Measurements from ENCODE around the gene TRMT10B.
A peak's percentile ranks its signal among the peaks of the same experiment; 100 is the strongest.
"Not testable (repeated sequence)": the region's sequence is repeated elsewhere in the genome, so short reads cannot be mapped to it uniquely, and the experiment has no call there.

Gene TRMT10B

DNA sequence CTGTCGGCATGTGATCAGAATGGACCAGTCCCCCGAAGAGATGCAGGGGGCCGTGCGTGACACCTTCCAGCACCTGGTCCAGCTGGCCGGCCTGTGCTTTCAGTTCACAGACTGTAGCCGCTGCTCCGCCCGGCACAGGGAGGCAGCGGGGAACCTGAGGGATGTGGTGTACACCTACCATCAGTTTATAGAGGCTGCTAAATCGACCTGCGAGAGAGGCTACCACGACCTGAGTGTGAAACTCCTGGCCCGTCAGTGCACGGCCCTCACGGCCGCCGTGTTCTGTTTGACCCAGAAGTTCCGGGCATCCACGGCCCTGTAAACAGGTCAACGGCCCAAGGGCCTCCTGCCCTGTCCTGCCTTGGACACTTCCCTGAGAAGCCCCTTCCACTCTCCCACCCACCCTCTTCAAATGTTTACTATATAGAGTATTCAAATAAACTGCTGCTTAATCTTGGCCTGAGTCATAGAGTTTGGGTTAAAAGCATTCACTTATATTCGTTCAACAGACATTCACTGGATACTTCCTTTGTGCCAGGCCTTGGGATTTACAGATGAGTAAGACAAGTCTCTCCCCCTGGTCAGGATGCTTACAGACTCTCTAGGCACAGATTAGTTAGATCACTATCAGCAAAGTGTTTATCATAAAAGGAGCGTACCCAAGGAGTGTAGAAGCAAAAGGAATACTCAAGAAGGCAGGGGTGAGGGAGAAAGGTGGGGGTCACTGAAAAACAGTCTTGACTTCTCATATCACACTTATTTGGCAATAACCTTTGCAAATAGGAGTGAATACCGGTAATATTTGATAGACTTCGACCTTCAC is 6.9 kb upstream of the TRMT10B start:
- no peaks in the 10 kb centered on the region for H3K27me3 ChIP-seq
- no peak overlapping the region for H3K4me3 ChIP-seq (ENCODE audit: low read depth, low read length)

DNA sequence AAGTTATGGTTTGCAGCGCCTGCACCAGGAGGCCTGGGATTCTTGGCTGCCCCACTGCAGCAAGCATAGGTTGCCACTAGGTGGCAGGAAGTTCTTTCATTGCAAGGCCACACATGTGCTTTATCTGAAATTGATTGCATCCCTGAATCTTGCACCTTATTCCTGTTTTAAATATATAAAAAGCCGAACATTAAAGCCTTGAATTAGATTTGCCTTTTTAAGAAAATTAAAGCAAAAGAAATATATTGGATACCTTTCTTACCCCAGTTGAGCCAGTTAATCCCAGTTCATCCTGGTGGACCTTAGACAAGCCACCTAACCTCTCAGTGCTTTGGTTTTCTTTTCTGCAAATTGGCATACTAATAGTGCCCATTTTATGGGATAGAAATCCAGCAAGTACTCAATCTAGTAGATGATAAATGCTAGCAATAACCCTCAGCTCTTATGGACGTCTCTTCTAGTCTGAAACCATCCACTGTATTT is 6.3 kb upstream of the TRMT10B start:
- no peak overlapping the region for H3K4me3 ChIP-seq (ENCODE audit: low read depth, low read length)
- TF ChIP-seq CTCF (IDR thresholded peaks at IDR 0.05; ENCODE audit: low read depth, low read length): peak; percentile 98
- peak; percentile 76 for DNase-seq
- H3K4me1 ChIP-seq: peaks cover 12% of the 10 kb centered on the region
- H3K9me3 ChIP-seq: no peaks in the 10 kb centered on the region
- H3K36me3 ChIP-seq: no peaks in the 10 kb centered on the region
- H3K27me3 ChIP-seq: no peaks in the 10 kb centered on the region

More for the DNA sequence above, 6.9 kb upstream of the TRMT10B start:
- no peaks in the 10 kb centered on the region for H3K36me3 ChIP-seq
- no peaks in the 10 kb centered on the region for H3K9me3 ChIP-seq
- TF ChIP-seq CTCF (IDR thresholded peaks at IDR 0.05; ENCODE audit: low read depth, low read length): no peak
- H3K4me1 ChIP-seq: peaks cover 12% of the 10 kb centered on the region
- DNase-seq: no peak

GRCh38 chr9:37749129-37749528 is 4.5 kb upstream of the TRMT10B start:
- Histone ChIP-seq H3K27me3 (no peaks in the 10 kb centered on the region), H3K4me1 (peaks cover 12% of the 10 kb centered on the region), H3K4me3 (ENCODE audit: low read depth, low read length) (no peak overlapping the region), H3K36me3 (no peaks in the 10 kb centered on the region), H3K9me3 (no peaks in the 10 kb centered on the region)
- no peak for TF ChIP-seq CTCF (IDR thresholded peaks at IDR 0.05; ENCODE audit: low read depth, low read length)
- no peak for DNase-seq

DNA sequence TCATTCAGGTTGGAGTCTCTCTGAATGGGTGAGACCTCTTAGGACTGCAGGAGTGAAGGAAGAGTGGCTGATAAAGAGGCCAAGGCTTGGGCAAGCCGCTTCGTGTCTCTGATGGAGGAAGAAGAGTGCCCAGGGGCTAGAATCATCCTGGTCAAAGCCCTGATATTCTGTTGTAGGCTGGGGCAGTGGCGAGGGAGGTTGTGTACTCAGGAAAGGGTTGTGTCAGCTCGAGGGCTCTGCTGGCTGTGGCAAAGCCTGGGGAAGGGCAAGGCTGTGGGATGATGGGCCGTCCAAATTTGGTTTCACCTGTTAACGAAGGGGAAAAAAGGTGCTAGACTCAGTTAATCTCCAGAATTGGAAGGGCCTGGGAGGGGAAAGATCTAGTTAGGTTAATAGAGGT is 2.4 kb upstream of the TRMT10B start:
- no peaks in the 10 kb centered on the region for H3K36me3 ChIP-seq
- TF ChIP-seq CTCF (IDR thresholded peaks at IDR 0.05; ENCODE audit: low read depth, low read length): no peak

DNA sequence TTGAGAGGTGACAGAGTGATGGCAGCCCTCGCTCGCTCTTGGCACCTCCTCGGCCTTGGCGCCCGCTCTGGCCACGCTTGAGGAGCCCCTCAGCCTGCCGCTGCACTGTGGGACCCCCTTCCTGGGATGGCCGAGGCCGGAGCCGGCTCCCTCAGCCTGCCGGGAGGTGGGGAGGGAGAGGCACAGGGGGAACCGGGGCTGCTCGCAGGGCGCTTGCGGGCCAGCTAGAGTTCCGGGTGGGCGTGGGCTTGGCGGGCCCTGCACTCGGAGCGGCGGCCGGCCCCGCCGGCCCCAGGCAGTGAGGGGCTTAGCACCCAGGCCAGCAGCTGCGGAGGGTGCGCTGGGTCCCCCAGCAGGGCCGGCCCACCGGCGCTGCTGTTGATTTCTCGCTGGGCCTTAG is 1.9 kb upstream of the TRMT10B start:
- H3K36me3 ChIP-seq; DNase-seq; H3K27me3 ChIP-seq; H3K4me3 ChIP-seq (ENCODE audit: low read depth, low read length); H3K4me1 ChIP-seq; H3K9me3 ChIP-seq: not testable (repeated sequence)

More for the DNA sequence above, 2.4 kb upstream of the TRMT10B start:
- no peak for DNase-seq
- no peaks in the 10 kb centered on the region for H3K27me3 ChIP-seq
- H3K9me3 ChIP-seq: no peaks in the 10 kb centered on the region
- peaks cover 7% of the 10 kb centered on the region; the same call in 1 of the 2 replicates for H3K4me1 ChIP-seq
- H3K4me3 ChIP-seq (ENCODE audit: low read depth, low read length): no peak overlapping the region

DNA sequence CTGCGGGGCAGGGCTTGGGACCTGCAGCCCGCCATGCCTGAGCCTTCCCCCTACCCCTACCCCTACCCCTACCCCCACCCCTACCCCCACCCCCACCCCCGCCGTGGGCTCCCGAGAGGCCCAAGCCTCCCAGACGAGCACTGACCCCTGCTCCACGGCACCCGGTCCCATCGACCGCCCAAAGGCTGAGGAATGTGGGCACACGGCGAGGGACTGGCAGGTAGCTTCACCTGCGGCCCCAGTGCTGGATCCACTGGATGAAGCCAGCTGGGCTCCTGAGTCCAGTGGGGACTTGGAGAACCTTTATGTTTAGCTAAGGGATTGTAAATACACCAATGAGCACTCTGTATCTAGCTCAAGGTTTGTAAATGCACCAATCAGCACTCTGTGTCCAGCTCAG is 1.5 kb upstream of the TRMT10B start:
- H3K4me3 ChIP-seq (ENCODE audit: low read depth, low read length); H3K27me3 ChIP-seq; H3K36me3 ChIP-seq; H3K9me3 ChIP-seq; DNase-seq; H3K4me1 ChIP-seq: not testable (repeated sequence)

DNA sequence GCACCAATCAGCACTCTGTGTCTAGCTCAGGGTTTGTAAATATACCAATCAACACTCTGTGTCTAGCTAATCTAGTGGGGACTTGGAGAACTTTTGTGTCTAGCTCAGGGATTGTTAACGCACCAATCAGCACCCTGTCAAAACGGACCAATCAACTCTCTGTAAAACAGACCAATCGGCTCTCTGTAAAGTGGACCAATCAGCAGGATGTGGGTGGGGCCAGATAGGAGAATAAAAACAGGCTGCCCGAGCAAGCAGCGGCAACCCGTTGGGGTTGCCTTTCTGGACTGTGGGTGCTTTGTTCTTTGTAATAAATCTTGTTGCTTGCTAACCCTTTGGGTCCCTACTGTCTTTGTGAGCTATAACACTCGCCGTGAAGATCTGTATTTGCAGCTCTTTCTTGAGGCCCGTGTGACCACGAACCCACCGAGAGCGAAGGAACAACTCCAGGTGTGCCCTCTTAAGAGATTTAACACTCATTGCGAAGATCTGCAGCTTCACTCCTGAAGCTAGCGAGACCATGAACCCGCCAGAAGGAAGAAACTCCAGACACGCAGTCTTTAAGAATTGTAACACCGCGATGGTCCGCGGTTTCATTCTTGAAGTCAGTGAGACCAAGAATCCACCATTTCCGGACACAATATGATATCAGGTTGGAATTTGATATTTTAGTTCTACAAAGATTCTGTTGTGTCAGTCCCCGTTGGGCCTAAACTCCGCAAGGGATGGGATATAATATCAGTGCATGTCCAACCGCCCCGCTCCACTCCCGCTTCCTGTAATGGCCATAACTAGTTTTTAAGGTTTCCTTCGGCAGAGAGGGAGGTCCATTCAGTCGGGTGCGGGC is 740 bp upstream of the TRMT10B start:
- H3K27me3 ChIP-seq: no peaks in the 10 kb centered on the region
- DNase-seq: peak; percentile 28
- H3K4me1 ChIP-seq: no peaks in the 10 kb centered on the region
- no peak for TF ChIP-seq CTCF (IDR thresholded peaks at IDR 0.05; ENCODE audit: low read depth, low read length)
- no peaks in the 10 kb centered on the region for H3K36me3 ChIP-seq
- no peaks in the 10 kb centered on the region for H3K9me3 ChIP-seq
- H3K4me3 ChIP-seq (ENCODE audit: low read depth, low read length): peak overlapping the region; percentile 93
